A549 treated with DMSO at 1 μM for 4 hours (cell line): Measurements from ENCODE around the gene ABCF1. TPM values are rescaled to one million over a fixed set of nuclear protein-coding genes. Genes with fewer than 3 reads are reported as not detected.

Source experiments
- total RNA-seq: library from RNA; stranded (reverse); fragments of 200-300 nt; extraction: Qiagen RNA extraction; gene quantifications from 5 replicates; pipeline ENCODE4 v1.2.3, GENCODE V29; 2022; ENCODE audit warnings: low read depth

ABCF1 gene
- total RNA-seq: 54.6 to 59.1 TPM (median 55.0 TPM) in 5 replicates

GRCh38 chr6:30571075-30571761 lies at the start of gene ABCF1:
Gene ABCF1, plus strand, starts transcription at chr6:30571442. Its CDS starts 46 bp downstream, at chr6:30571488.

GRCh38 chr6:30556066-30556905 lies 15.0 kb upstream of the ABCF1 start, which contains the start of gene GNL1:
Gene GNL1, minus strand, starts transcription at chr6:30556489. Its CDS starts 286 bp downstream, at chr6:30556203.

DNA sequence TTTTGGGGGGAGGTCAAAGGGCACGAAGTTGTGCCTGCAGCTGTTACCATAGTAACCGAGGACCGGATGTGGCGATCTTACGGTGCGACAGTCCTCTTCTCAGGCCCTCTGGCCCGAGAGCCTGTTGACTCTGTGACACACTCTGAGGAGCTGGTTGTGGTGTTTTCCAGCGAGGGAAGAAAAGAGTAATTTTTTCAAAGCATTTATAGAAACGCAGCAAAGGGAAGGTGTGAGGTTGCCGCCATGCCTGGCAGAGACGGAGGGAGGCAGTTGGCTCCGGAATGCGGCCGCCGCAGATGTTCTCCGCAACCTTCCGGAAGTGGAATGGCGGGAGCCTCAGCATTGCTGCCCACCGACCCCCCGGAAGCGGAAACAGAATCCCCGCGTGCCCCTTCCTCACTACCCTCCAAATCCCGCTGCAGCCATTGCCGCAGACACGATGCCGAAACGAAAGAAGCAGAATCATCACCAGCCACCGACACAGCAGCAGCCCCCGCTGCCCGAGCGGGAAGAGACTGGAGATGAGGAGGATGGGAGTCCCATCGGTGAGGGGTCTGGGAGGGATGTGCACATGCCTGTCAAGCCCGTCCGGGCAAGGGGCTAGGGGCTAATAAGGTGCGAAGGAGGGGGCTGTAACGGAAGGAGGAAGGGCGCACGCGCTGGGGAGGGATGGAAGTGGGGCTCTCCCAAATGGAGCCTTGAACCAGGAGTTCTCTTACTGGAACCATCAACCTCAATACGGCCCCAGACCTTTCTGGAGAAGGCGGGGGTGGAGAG lies 14.1 kb upstream of the ABCF1 start, which contains the start of gene PRR3:
Gene PRR3 (plus strand): TSS at position 390 of the 777 bp plus-strand sequence. CDS start 50 bp downstream, at position 440.

GRCh38 chr6:30616811-30617564 lies 45.7 kb downstream of the ABCF1 start, which contains the start of gene PPP1R10:
Gene PPP1R10, minus strand, starts transcription at chr6:30617243. Its CDS starts 7,299 bp downstream, at chr6:30609944.

GRCh38 chr6:30617565-30618269 lies 46.5 kb downstream of the ABCF1 start, which contains the start of gene MRPS18B:
Gene MRPS18B, plus strand, starts transcription at chr6:30617840. Its CDS starts 26 bp downstream, at chr6:30617866.

DNA sequence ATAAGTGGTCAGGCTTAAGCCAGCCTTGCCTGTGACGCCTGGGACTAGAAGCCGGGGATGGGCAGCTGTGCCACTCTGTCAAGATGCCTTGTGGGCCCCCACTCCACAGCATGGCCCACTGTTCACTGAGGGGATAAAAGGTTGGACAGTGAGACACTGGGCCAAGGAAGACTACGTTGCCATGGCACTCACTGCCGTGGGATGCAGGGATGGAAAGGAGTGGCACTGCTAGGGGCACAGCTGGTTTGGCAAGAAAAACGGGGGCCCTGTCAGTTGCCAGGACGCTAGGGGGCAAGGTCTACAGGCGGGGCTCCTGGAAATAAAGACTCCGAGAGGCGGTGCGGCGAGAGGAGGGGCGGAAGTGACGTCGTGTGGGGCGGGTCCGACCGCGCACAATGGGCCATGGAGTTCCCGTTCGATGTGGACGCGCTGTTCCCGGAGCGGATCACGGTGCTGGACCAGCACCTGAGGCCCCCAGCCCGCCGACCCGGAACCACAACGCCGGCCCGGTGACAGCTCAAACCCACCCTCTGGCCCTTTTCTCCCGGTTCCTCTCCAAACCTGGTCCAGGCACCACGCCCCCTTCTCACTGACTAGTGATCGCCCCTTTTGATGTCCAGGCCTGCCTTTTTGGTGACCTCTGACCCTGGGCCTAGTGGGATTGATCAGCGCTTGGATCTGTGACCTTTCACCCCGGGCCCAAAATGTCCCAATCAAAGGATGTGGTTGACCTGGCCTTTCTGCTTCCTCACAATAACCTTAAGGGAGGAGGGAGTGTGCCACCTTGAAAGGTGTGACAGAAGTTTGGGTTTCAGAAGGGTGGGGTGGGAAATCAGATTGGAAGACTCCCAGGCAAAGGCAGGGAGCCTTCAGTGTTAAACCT lies 55.5 kb downstream of the ABCF1 start, which contains the start of gene ATAT1:
Gene ATAT1 (plus strand): TSS at position 391 of the 883 bp plus-strand sequence.

Other genes starting within 250 kb of the ABCF1 start
- gene TRIM39, start 244.5 kb upstream of the ABCF1 start, total RNA-seq: 7.5 to 8.8 TPM (median 8.3 TPM) in 5 replicates
- gene RPP21, start 226.3 kb upstream of the ABCF1 start, total RNA-seq: 61.0 to 73.0 TPM (median 64.6 TPM) in 5 replicates
- gene HLA-E, start 81.9 kb upstream of the ABCF1 start, total RNA-seq: 60.5 to 68.3 TPM (median 64.0 TPM) in 5 replicates
- gene GNL1, start 15.0 kb upstream of the ABCF1 start, total RNA-seq: 29.4 to 36.9 TPM (median 34.2 TPM) in 5 replicates
- 15.0 to 17.8 TPM (median 15.5 TPM) in 5 replicates for gene PRR3, start 14.1 kb upstream of the ABCF1 start, total RNA-seq
- 26.5 to 49.4 TPM (median 34.1 TPM) in 5 replicates for gene PPP1R10, start 45.8 kb downstream of the ABCF1 start, total RNA-seq
- gene MRPS18B, start 46.4 kb downstream of the ABCF1 start, total RNA-seq: 69.1 to 95.9 TPM (median 73.8 TPM) in 5 replicates
- gene ATAT1, start 55.4 kb downstream of the ABCF1 start, total RNA-seq: 5.1 to 6.7 TPM (median 6.0 TPM) in 5 replicates
- gene C6orf136, start 75.7 kb downstream of the ABCF1 start, total RNA-seq: 9.6 to 14.3 TPM (median 13.5 TPM) in 5 replicates
- 24.8 to 29.7 TPM (median 29.0 TPM) in 5 replicates for gene DHX16, start 101.6 kb downstream of the ABCF1 start, total RNA-seq
- 45.9 to 52.5 TPM (median 47.2 TPM) in 5 replicates for gene PPP1R18, start 115.2 kb downstream of the ABCF1 start, total RNA-seq
- 24.4 to 30.4 TPM (median 27.2 TPM) in 5 replicates for gene NRM, start 119.5 kb downstream of the ABCF1 start, total RNA-seq
- gene MDC1, start 145.8 kb downstream of the ABCF1 start, total RNA-seq: 14.9 to 23.1 TPM (median 18.3 TPM) in 5 replicates
- 879 to 1,021 TPM (median 905 TPM) in 5 replicates for gene TUBB, start 148.9 kb downstream of the ABCF1 start, total RNA-seq
- 81.4 to 94.3 TPM (median 88.8 TPM) in 5 replicates for gene FLOT1, start 171.2 kb downstream of the ABCF1 start, total RNA-seq
- gene IER3, start 173.1 kb downstream of the ABCF1 start, total RNA-seq: 129 to 154 TPM (median 152 TPM) in 5 replicates